Esophagus squamous epithelium (tissue), 4 donors: ENCODE results near the gene MYLK2.

Experiments used
- CTCF ChIP-seq, 6 experiments: fragments of 450-650 bp in 4 of 6; fragments of 200-600 bp in 2 of 6; sonication (generic) in 2 of 6; IDR thresholded peaks; one replicate each; pipeline ENCODE4 v1.5.1; 2016 to 2019; ENCODE audit warnings: antibody characterized with exemption in 6 of 6, mild to moderate bottlenecking in 4 of 6, moderate library complexity in 4 of 6
- POLR2A ChIP-seq, 4 donors: fragments of 450-650 bp; IDR thresholded peaks; one replicate each; pipeline ENCODE4 v1.6.1; 2017; ENCODE audit warnings: antibody characterized with exemption in 4 of 4, mild to moderate bottlenecking in 4 of 4, moderate library complexity in 3 of 4

GRCh38 chr20:31872406-31872805, 53.2 kb downstream of the MYLK2 start:
- TF ChIP-seq POLR2A (IDR thresholded peaks at IDR 0.05) (no peak), CTCF (IDR thresholded peaks at IDR 0.05) (no peak)
